Mesendoderm (in vitro differentiated cells): ENCODE data around the gene SLC25A19.

Experiments used
- DNase-seq: peaks from one replicate; pipeline ENCODE4 v3.0.0; 2013
- H2AK5ac ChIP-seq: 2 replicates; pipeline ENCODE4 v1.6.1; 2013; ENCODE audit warnings: low read length, inconsistent platforms
- H2BK120ac ChIP-seq: 2 replicates; pipeline ENCODE4 v1.6.1; 2013; ENCODE audit warnings: low read depth, mild to moderate bottlenecking, low read length, moderate library complexity, mixed read lengths
- H2BK15ac ChIP-seq: replicated peaks from 2 replicates; pipeline ENCODE4 v1.6.1; 2013; ENCODE audit warnings: low read depth, mild to moderate bottlenecking, moderate library complexity
- H2BK5ac ChIP-seq: 2 replicates; pipeline ENCODE4 v1.6.1; 2013; ENCODE audit warnings: low read length, inconsistent platforms
- H3K18ac ChIP-seq: 2 replicates; pipeline ENCODE4 v1.6.1; 2013; ENCODE audit warnings: mild to moderate bottlenecking, low read length, mixed read lengths
- H3K23ac ChIP-seq: one replicate; pipeline ENCODE4 v1.6.1; 2013; ENCODE audit warnings: low read length
- H3K27ac ChIP-seq: 2 replicates; pipeline ENCODE4 v1.5.1; 2013; ENCODE audit warnings: low read depth, mild to moderate bottlenecking, inconsistent platforms, low read length, moderate library complexity
- H3K27me3 ChIP-seq: 2 replicates; pipeline ENCODE4 v1.6.1; 2013; ENCODE audit warnings: low read length, control low read depth, mild to moderate bottlenecking, inconsistent platforms; ENCODE audit not compliant: insufficient read depth, poor library complexity
- H3K36me3 ChIP-seq: 2 replicates; pipeline ENCODE4 v1.6.1; 2013; ENCODE audit warnings: low read length, inconsistent platforms; ENCODE audit not compliant: control insufficient read depth, insufficient read depth
- H3K4ac ChIP-seq: one replicate; pipeline ENCODE4 v1.6.1; 2013; ENCODE audit warnings: low read depth, mild to moderate bottlenecking, low read length, moderate library complexity
- H3K4me1 ChIP-seq: 2 replicates; pipeline ENCODE4 v1.6.1; 2013; ENCODE audit warnings: low read depth, low read length, inconsistent platforms; ENCODE audit not compliant: control insufficient read depth
- H3K4me2 ChIP-seq: 2 replicates; pipeline ENCODE4 v1.6.1; 2013; ENCODE audit warnings: low read length
- H3K4me3 ChIP-seq: 2 replicates; pipeline ENCODE4 v1.5.1; 2013; ENCODE audit warnings: mild to moderate bottlenecking, low read length
- H3K56ac ChIP-seq: one replicate; pipeline ENCODE4 v1.6.1; 2013; ENCODE audit warnings: low read length
- H3K79me1 ChIP-seq: 2 replicates; pipeline ENCODE4 v1.6.1; 2013; ENCODE audit warnings: low read length, inconsistent platforms
- H3K79me2 ChIP-seq: 2 replicates; pipeline ENCODE4 v1.6.1; 2013; ENCODE audit warnings: mild to moderate bottlenecking, low read length; ENCODE audit not compliant: control insufficient read depth, insufficient read depth
- H3K9ac ChIP-seq: 2 replicates; pipeline ENCODE4 v1.6.1; 2013; ENCODE audit warnings: low read length, inconsistent platforms
- H4K5ac ChIP-seq: one replicate; pipeline ENCODE4 v1.6.1; 2013; ENCODE audit warnings: low read length
- H4K8ac ChIP-seq: one replicate; pipeline ENCODE4 v1.6.1; 2013; ENCODE audit warnings: low read depth, mild to moderate bottlenecking, control low read depth, low read length, moderate library complexity
- WGBS: extraction: QIAGEN DNeasy Blood & Tissue Kit; methylation state at CpG from one replicate; pipeline ENCODE4 v1.1.7; 2013; ENCODE audit warnings: low lambda C conversion rate, missing lambda C conversion rate; ENCODE audit not compliant: insufficient coverage; ENCODE audit errors: extremely low coverage; 5-methylcytosine and 5-hydroxymethylcytosine counted together

SLC25A19 gene

GRCh38 chr17:75270218-75270965 lies 18.8 kb downstream of the SLC25A19 start:
- no CpG with 5 or more reads among the region's 47 CpGs for WGBS
- H2BK15ac ChIP-seq: no peak overlapping the region
- no peak overlapping the region for H3K4ac ChIP-seq
- H2BK120ac ChIP-seq: no peak overlapping the region
- peak overlapping the region; percentile 81 for H3K4me3 ChIP-seq
- no peaks in the 10 kb centered on the region for H3K27me3 ChIP-seq
- no peak overlapping the region for H4K8ac ChIP-seq
- H2AK5ac ChIP-seq: no peak overlapping the region
- H3K79me2 ChIP-seq: no peaks in the 10 kb centered on the region
- no peak overlapping the region for H2BK5ac ChIP-seq
- peak overlapping the region; percentile 33 for H3K18ac ChIP-seq
- peak overlapping the region; percentile 91 for H3K56ac ChIP-seq
- H3K36me3 ChIP-seq: peaks cover 11% of the 10 kb centered on the region
- peak overlapping the region; percentile 99 for H3K4me2 ChIP-seq
- H3K27ac ChIP-seq: no peak overlapping the region
- no peaks in the 10 kb centered on the region for H3K79me1 ChIP-seq
- peak; percentile 72 for DNase-seq
- no peak overlapping the region for H3K23ac ChIP-seq
- H3K4me1 ChIP-seq: peaks cover 2% of the 10 kb centered on the region
- no peak overlapping the region for H4K5ac ChIP-seq
- peak overlapping the region; percentile 81 for H3K9ac ChIP-seq

DNA sequence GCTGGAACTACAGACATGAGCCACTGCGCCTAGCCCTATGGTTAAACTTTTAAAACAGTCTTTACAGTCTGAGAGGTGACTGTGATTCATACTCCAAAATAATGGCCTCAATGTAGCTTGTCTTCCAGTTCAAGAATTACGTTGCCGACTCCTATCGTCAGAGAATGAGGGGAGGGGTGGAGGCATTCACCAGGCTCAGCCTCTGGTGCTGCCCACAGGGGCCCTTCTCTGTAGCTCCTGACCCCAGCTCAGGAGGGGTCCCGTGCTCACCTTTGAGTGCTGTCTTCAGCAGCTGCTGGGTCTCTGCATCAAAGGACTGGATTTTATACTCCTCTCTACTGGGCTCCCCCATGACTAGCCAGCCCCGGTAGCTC lies 19.4 kb downstream of the SLC25A19 start:
- Histone ChIP-seq H4K5ac (no peak overlapping the region), H3K4me3 (no peak overlapping the region), H3K27me3 (no peaks in the 10 kb centered on the region), H4K8ac (no peak overlapping the region), H2AK5ac (no peak overlapping the region), H2BK5ac (no peak overlapping the region), H2BK15ac (no peak overlapping the region), H3K9ac (peak overlapping the region; percentile 81), H3K4ac (no peak overlapping the region), H3K23ac (no peak overlapping the region), H3K27ac (no peak overlapping the region), H3K36me3 (peaks cover 11% of the 10 kb centered on the region), H3K4me2 (peak overlapping the region; percentile 99), H3K4me1 (peaks cover 2% of the 10 kb centered on the region), H3K56ac (peak overlapping the region; percentile 91), H3K18ac (no peak overlapping the region), H2BK120ac (no peak overlapping the region), H3K79me2 (no peaks in the 10 kb centered on the region), H3K79me1 (no peaks in the 10 kb centered on the region)
- no peak for DNase-seq
- no CpG with 5 or more reads among the region's 6 CpGs for WGBS

- no peaks in the 10 kb centered on the region for H3K27me3 ChIP-seq
- H3K23ac ChIP-seq: no peak overlapping the region
- no peak overlapping the region for H3K4ac ChIP-seq
- peak overlapping the region; percentile 35 for H3K9ac ChIP-seq
- H3K4me3 ChIP-seq: no peak overlapping the region
- no peak overlapping the region for H2BK5ac ChIP-seq
- H2AK5ac ChIP-seq: peak overlapping the region; percentile 43
- no peak overlapping the region for H2BK15ac ChIP-seq
- H3K79me2 ChIP-seq: peaks cover 6% of the 10 kb centered on the region
- peaks cover 12% of the 10 kb centered on the region for H3K36me3 ChIP-seq
- H3K18ac ChIP-seq: no peak overlapping the region
- peak overlapping the region; percentile 79 for H3K56ac ChIP-seq
- no CpG with 5 or more reads among the region's 14 CpGs for WGBS
- no peak overlapping the region for H3K27ac ChIP-seq
- no peak overlapping the region for H4K5ac ChIP-seq
- H3K4me2 ChIP-seq: no peak overlapping the region
- H3K79me1 ChIP-seq: peaks cover 8% of the 10 kb centered on the region
- peaks cover 2% of the 10 kb centered on the region for H3K4me1 ChIP-seq
- peak; percentile 85 for DNase-seq
- no peak overlapping the region for H2BK120ac ChIP-seq
- H4K8ac ChIP-seq: no peak overlapping the region
These were observed 21.6 kb downstream of the SLC25A19 start for GRCh38 chr17:75267411-75268232.

- Histone ChIP-seq H2BK5ac (no peak overlapping the region), H3K79me2 (peaks cover 11% of the 10 kb centered on the region), H4K5ac (no peak overlapping the region), H3K36me3 (peaks cover 12% of the 10 kb centered on the region), H3K18ac (no peak overlapping the region), H2BK120ac (no peak overlapping the region), H3K9ac (no peak overlapping the region), H3K4me3 (no peak overlapping the region), H3K4me2 (no peak overlapping the region), H3K56ac (no peak overlapping the region), H3K79me1 (peaks cover 12% of the 10 kb centered on the region), H3K27me3 (no peaks in the 10 kb centered on the region), H4K8ac (no peak overlapping the region), H3K27ac (no peak overlapping the region), H2BK15ac (no peak overlapping the region), H3K4me1 (peaks cover 5% of the 10 kb centered on the region), H3K23ac (no peak overlapping the region), H2AK5ac (no peak overlapping the region), H3K4ac (no peak overlapping the region)
- WGBS: no CpG with 5 or more reads among the region's 2 CpGs
- DNase-seq: no peak
These were observed 22.2 kb downstream of the SLC25A19 start for GRCh38 chr17:75267153-75267410.

DNA sequence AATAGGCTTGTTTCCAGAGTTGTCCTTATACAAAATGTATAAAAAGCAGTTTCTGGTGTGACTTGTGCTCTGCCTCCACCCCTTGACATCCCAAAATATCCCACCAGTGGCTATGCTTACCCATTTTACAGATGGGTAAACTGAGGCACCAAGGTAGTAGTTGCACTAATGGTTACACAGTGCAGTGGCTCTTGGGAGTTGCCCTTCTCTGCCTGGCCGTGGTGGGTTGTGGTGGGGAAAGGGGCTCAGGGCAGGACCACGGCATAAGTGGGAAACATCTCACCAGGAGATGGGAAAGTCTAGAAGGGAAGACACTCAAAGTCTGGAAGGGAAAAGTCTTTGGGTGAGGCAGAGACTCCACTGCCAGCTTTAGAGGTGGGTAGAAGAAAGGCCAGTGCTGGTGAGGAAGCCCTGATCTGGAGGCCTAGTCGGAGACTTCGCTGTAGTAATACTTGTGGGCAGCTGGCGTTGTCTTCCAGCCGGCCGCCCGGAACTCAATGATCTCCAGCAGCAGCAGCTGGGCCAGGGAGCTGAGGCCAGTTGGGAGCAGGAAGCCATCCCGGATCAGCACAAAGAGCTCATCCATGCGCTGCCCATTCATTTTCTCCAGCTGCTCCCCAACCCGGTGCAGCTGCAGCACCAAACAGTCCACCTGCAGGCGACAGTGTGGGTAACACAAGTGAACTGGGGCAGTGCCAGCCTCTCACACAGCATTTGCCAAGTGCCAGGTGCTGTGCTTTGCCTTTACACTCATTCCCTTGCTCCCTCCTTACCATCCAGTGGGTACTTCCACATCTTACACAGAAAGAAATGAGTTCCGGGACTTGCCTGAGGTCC lies 22.7 kb downstream of the SLC25A19 start:
- H3K79me2 ChIP-seq: peaks cover 14% of the 10 kb centered on the region

More for the DNA sequence above, 22.7 kb downstream of the SLC25A19 start:
- peaks cover 12% of the 10 kb centered on the region for H3K36me3 ChIP-seq
- H4K8ac ChIP-seq: no peak overlapping the region
- no peaks in the 10 kb centered on the region for H3K27me3 ChIP-seq
- WGBS: no CpG with 5 or more reads among the region's 13 CpGs
- no peak overlapping the region for H3K4me3 ChIP-seq
- H2BK120ac ChIP-seq: no peak overlapping the region
- no peak overlapping the region for H4K5ac ChIP-seq
- H3K4me2 ChIP-seq: no peak overlapping the region
- no peak overlapping the region for H3K27ac ChIP-seq
- H3K56ac ChIP-seq: no peak overlapping the region
- H3K23ac ChIP-seq: no peak overlapping the region
- H2BK5ac ChIP-seq: no peak overlapping the region
- H3K9ac ChIP-seq: no peak overlapping the region
- no peak overlapping the region for H2BK15ac ChIP-seq
- no peak overlapping the region for H3K4ac ChIP-seq
- no peak overlapping the region for H3K18ac ChIP-seq
- H2AK5ac ChIP-seq: no peak overlapping the region
- no peak for DNase-seq
- peaks cover 14% of the 10 kb centered on the region for H3K79me1 ChIP-seq
- H3K4me1 ChIP-seq: peaks cover 5% of the 10 kb centered on the region
